HEK293 (cell line): Measurements from ENCODE around the gene RAD23B.

Experiments
- CTCF ChIA-PET: fragments of 350-600 bp; formaldehyde crosslinking; extraction: SDS; loops from one replicate; lab custom pipeline; 2021; ENCODE audit warnings: antibody characterized with exemption; lab: Yijun Ruan, JAX
- POLR2A ChIA-PET: fragments of 300-600 bp; formaldehyde crosslinking; extraction: SDS; loops from one replicate; lab custom pipeline; 2020; ENCODE audit warnings: antibody characterized with exemption, inconsistent platforms; lab: Yijun Ruan, JAX
- H3K27ac ChIP-seq: fragments of 200-500 bp; sonication (Bioruptor generic); 2 replicates; pipeline ENCODE4 v1.5.1; 2014; ENCODE audit warnings: low read depth, low read length, control low read depth, inconsistent platforms; ENCODE audit errors: extremely low read depth
- H3K36me3 ChIP-seq, 2 experiments: fragments of 200-500 bp in 1 of 2; sonication (Bioruptor generic) in 1 of 2; 1 replicate in 1 of 2; 2 replicates in 1 of 2; pipeline ENCODE4 v1.5.1; 2014 to 2017; ENCODE audit warnings: inconsistent platforms in 2 of 2, low read length in 2 of 2; ENCODE audit not compliant: control insufficient read depth in 2 of 2, insufficient read depth in 1 of 2
- H3K4me1 ChIP-seq: fragments of 200-500 bp; sonication (Bioruptor generic); 2 replicates; pipeline ENCODE4 v1.5.1; 2014; ENCODE audit warnings: mild to moderate bottlenecking, low read length, inconsistent platforms; ENCODE audit not compliant: control insufficient read depth, insufficient read depth
- H3K4me3 ChIP-seq: 2 replicates; pipeline ENCODE4 v1.5.1; 2011; ENCODE audit warnings: low read depth, mild to moderate bottlenecking, control low read depth, low read length, moderate library complexity
- H3K9me3 ChIP-seq: fragments of 200-500 bp; sonication (Bioruptor generic); 2 replicates; pipeline ENCODE4 v1.5.1; 2014; ENCODE audit warnings: low read depth, low read length, inconsistent platforms; ENCODE audit not compliant: control insufficient read depth, insufficient read depth
- GFI1B ChIP-seq: fragments of 450-650 bp; formaldehyde crosslinking; IDR thresholded peaks from 2 replicates; pipeline ENCODE4 v1.5.1; 2016; ENCODE audit warnings: missing biosample characterization, missing genetic modification characterization
- KLF9 ChIP-seq: fragments of 450-650 bp; formaldehyde crosslinking; IDR thresholded peaks from 2 replicates; pipeline ENCODE4 v1.5.1; 2016; ENCODE audit warnings: missing biosample characterization, missing genetic modification characterization, low read depth
- OSR2 ChIP-seq: fragments of 450-650 bp; formaldehyde crosslinking; IDR thresholded peaks from 2 replicates; pipeline ENCODE4 v1.5.1; 2016; ENCODE audit warnings: missing biosample characterization, missing genetic modification characterization
- SCRT2 ChIP-seq: fragments of 450-650 bp; formaldehyde crosslinking; IDR thresholded peaks from 2 replicates; pipeline ENCODE4 v1.5.1; 2016; ENCODE audit warnings: missing biosample characterization, missing genetic modification characterization
- YY1 ChIP-seq: fragments of 450-650 bp; formaldehyde crosslinking; IDR thresholded peaks from 2 replicates; pipeline ENCODE4 v1.5.1; 2018; ENCODE audit warnings: missing biosample characterization, missing genetic modification characterization
- ZFHX2 ChIP-seq: fragments of 450-650 bp; formaldehyde crosslinking; conservative IDR thresholded peaks from 2 replicates; pipeline ENCODE4 v1.5.1; 2016; ENCODE audit warnings: missing biosample characterization, missing genetic modification characterization
- ZNF274 ChIP-seq, 2 experiments: fragments of 200-500 bp in 1 of 2; fragments of 450-650 bp in 1 of 2; sonication (Bioruptor generic) in 1 of 2; formaldehyde crosslinking in 1 of 2; IDR thresholded peaks; 2 replicates each; pipeline versions ENCODE4 v1.5.1 to v1.6.1; 2014 to 2016; ENCODE audit warnings: borderline replicate concordance in 1 of 2, inconsistent platforms in 1 of 2, low read length in 1 of 2, missing biosample characterization in 1 of 2, missing genetic modification characterization in 1 of 2
- ZNF548 ChIP-seq: fragments of 450-650 bp; formaldehyde crosslinking; IDR thresholded peaks from 2 replicates; pipeline ENCODE4 v1.5.1; 2016; ENCODE audit warnings: missing biosample characterization, missing genetic modification characterization
- ZNF558 ChIP-seq: fragments of 450-650 bp; formaldehyde crosslinking; IDR thresholded peaks from 2 replicates; pipeline ENCODE4 v1.5.1; 2016; ENCODE audit warnings: missing biosample characterization, missing genetic modification characterization
- TF ChIP-seq, protein P1 (sequence below): fragments of 450-650 bp; formaldehyde crosslinking; IDR thresholded peaks from 2 replicates; pipeline ENCODE4 v1.5.1; 2016; ENCODE audit warnings: missing biosample characterization, missing genetic modification characterization, borderline replicate concordance
- TF ChIP-seq, protein P2 (sequence below): fragments of 450-650 bp; formaldehyde crosslinking; IDR thresholded peaks from 2 replicates; pipeline ENCODE4 v1.5.1; 2017; ENCODE audit warnings: missing biosample characterization, missing genetic modification characterization
- TF ChIP-seq, protein P3 (sequence below): fragments of 450-650 bp; formaldehyde crosslinking; IDR thresholded peaks from 2 replicates; pipeline ENCODE4 v1.5.1; 2016; ENCODE audit warnings: missing biosample characterization, missing genetic modification characterization
- TF ChIP-seq, protein P4 (sequence below): fragments of 450-650 bp; formaldehyde crosslinking; IDR thresholded peaks from 2 replicates; pipeline ENCODE4 v1.5.1; 2016; ENCODE audit warnings: missing biosample characterization, missing genetic modification characterization

RAD23B gene

DNA sequence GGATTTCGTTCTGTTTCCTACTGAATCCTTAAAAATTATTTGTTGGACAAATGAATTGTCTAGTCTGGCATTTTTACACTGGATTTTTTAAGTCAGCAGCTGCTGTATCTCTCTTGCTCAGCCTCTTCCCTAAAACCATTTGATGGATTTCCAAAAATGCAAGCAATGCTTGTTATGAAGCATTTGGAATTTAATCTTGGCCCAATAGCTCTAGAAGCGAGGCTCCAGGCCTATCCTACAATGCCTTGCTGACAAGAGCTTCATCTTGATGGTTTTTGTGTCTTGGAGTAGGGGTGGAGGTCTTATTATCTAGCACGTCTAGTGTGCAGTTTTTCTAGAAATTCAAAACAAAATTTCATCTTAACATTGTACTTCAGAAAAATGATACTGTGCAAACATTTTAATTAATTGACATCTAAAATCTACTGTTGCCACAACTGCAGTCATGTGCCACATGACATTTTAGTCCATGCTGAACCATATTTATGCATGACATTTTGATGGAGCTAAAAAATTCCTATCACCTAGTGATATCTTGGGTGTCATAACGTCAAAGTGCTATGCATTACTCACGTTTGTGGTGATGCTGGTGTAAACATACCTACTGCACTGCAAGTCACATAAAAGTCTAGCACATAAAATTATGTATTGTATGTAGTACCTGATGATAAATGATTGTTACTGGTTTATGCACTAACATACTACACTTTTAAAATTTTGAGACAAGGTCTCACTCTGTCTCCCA, 5.9 kb upstream of the RAD23B start (continued):
- TF ChIP-seq YY1 (tag by site-specific recombination) (no peak), GFI1B (no peak), OSR2 (no peak)
- TF ChIP-seq, protein P1, sequence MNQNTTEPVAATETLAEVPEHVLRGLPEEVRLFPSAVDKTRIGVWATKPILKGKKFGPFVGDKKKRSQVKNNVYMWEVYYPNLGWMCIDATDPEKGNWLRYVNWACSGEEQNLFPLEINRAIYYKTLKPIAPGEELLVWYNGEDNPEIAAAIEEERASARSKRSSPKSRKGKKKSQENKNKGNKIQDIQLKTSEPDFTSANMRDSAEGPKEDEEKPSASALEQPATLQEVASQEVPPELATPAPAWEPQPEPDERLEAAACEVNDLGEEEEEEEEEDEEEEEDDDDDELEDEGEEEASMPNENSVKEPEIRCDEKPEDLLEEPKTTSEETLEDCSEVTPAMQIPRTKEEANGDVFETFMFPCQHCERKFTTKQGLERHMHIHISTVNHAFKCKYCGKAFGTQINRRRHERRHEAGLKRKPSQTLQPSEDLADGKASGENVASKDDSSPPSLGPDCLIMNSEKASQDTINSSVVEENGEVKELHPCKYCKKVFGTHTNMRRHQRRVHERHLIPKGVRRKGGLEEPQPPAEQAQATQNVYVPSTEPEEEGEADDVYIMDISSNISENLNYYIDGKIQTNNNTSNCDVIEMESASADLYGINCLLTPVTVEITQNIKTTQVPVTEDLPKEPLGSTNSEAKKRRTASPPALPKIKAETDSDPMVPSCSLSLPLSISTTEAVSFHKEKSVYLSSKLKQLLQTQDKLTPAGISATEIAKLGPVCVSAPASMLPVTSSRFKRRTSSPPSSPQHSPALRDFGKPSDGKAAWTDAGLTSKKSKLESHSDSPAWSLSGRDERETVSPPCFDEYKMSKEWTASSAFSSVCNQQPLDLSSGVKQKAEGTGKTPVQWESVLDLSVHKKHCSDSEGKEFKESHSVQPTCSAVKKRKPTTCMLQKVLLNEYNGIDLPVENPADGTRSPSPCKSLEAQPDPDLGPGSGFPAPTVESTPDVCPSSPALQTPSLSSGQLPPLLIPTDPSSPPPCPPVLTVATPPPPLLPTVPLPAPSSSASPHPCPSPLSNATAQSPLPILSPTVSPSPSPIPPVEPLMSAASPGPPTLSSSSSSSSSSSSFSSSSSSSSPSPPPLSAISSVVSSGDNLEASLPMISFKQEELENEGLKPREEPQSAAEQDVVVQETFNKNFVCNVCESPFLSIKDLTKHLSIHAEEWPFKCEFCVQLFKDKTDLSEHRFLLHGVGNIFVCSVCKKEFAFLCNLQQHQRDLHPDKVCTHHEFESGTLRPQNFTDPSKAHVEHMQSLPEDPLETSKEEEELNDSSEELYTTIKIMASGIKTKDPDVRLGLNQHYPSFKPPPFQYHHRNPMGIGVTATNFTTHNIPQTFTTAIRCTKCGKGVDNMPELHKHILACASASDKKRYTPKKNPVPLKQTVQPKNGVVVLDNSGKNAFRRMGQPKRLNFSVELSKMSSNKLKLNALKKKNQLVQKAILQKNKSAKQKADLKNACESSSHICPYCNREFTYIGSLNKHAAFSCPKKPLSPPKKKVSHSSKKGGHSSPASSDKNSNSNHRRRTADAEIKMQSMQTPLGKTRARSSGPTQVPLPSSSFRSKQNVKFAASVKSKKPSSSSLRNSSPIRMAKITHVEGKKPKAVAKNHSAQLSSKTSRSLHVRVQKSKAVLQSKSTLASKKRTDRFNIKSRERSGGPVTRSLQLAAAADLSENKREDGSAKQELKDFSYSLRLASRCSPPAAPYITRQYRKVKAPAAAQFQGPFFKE (tag by site-specific recombination) = no peak
- TF ChIP-seq, protein P2, sequence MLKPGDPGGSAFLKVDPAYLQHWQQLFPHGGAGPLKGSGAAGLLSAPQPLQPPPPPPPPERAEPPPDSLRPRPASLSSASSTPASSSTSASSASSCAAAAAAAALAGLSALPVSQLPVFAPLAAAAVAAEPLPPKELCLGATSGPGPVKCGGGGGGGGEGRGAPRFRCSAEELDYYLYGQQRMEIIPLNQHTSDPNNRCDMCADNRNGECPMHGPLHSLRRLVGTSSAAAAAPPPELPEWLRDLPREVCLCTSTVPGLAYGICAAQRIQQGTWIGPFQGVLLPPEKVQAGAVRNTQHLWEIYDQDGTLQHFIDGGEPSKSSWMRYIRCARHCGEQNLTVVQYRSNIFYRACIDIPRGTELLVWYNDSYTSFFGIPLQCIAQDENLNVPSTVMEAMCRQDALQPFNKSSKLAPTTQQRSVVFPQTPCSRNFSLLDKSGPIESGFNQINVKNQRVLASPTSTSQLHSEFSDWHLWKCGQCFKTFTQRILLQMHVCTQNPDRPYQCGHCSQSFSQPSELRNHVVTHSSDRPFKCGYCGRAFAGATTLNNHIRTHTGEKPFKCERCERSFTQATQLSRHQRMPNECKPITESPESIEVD (tag by site-specific recombination) = no peak
- TF ChIP-seq, protein P3, sequence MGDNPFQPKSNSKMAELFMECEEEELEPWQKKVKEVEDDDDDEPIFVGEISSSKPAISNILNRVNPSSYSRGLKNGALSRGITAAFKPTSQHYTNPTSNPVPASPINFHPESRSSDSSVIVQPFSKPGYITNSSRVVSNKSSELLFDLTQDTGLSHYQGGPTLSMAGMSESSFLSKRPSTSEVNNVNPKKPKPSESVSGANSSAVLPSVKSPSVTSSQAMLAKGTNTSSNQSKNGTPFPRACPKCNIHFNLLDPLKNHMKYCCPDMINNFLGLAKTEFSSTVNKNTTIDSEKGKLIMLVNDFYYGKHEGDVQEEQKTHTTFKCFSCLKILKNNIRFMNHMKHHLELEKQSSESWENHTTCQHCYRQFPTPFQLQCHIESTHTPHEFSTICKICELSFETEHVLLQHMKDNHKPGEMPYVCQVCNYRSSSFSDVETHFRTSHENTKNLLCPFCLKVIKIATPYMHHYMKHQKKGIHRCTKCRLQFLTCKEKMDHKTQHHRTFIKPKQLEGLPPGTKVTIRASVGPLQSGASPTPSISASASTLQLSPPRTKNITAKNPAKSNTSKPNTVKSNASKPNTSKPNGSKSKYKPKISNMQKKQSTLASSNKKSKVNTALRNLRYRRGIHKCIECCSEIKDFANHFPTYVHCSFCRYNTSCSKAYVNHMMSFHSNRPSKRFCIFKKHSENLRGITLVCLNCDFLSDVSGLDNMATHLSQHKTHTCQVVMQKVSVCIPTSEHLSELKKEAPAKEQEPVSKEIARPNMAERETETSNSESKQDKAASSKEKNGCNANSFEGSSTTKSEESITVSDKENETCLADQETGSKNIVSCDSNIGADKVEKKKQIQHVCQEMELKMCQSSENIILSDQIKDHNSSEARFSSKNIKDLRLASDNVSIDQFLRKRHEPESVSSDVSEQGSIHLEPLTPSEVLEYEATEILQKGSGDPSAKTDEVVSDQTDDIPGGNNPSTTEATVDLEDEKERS (tag by site-specific recombination) = no peak

DNA sequence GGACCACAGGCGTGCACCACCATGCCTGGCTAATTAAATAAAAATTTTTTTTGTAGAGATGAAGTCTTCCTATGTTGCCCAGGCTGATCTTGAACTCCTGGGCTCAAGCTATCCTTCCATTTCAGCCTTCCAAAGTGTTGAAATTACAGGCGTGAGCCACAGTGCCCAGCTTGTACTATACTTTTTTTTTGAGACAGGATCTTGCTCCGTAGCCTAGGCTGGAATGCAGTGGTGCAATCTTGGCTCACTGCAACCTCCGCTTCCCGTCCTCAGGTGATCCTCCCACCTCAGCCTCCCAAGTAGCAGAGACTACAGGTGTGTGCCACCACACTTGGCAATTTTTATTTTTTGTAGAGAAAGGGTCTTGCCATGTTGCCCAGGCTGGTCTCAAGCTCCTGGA, 5.3 kb upstream of the RAD23B start:
- TF ChIP-seq SCRT2 (tag by site-specific recombination) (no peak), ZNF548 (tag by site-specific recombination) (no peak), KLF9 (tag by site-specific recombination) (no peak), ZFHX2 (tag by site-specific recombination) (no peak), ZNF274 (IDR thresholded peaks at IDR 0.05; ENCODE audit: low read length) (no peak), ZNF274 (tag by site-specific recombination; IDR thresholded peaks at IDR 0.05; ENCODE audit: borderline replicate concordance) (no peak), ZNF558 (tag by site-specific recombination) (no peak)
- TF ChIP-seq, protein P4, sequence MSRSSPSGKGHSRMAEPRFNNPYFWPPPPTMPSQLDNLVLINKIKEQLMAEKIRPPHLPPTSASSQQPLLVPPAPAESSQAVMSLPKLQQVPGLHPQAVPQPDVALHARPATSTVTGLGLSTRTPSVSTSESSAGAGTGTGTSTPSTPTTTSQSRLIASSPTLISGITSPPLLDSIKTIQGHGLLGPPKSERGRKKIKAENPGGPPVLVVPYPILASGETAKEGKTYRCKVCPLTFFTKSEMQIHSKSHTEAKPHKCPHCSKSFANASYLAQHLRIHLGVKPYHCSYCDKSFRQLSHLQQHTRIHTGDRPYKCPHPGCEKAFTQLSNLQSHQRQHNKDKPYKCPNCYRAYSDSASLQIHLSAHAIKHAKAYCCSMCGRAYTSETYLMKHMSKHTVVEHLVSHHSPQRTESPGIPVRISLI (tag by site-specific recombination) = no peak
- Histone ChIP-seq H3K4me3 (no peak overlapping the region), H3K4me1 (no peaks in the 10 kb centered on the region), H3K27ac (no peak overlapping the region), H3K36me3 (no peaks in the 10 kb centered on the region), H3K9me3 (no peaks in the 10 kb centered on the region)
- ChIA-PET CTCF (interaction anchor here (0.7 kb wide), 1 partner anchor 19 kb away, joined by 6 read pairs; no protein-coding TSS in a partner anchor), POLR2A (no interaction called here)
